IMR-90 (cell line): Measurements from ENCODE around the gene ZNF669.

ENCODE experiments used
- CTCF ChIP-seq: conservative IDR thresholded peaks from 2 replicates; pipeline ENCODE4 v1.5.1; 2012; ENCODE audit warnings: mild to moderate bottlenecking, low read depth, low read length, improper control_type of control experiment
- FOS ChIP-seq: fragments of 150-350 bp; IDR thresholded peaks from 2 replicates; pipeline ENCODE4 v1.6.1; 2016; ENCODE audit warnings: low read depth, low read length
- MAZ ChIP-seq: IDR thresholded peaks from 2 replicates; pipeline ENCODE4 v1.6.1; 2012; ENCODE audit warnings: low read depth, mild to moderate bottlenecking, low read length, improper control_type of control experiment, moderate library complexity, borderline replicate concordance
- TF ChIP-seq, protein P1 (sequence below): fragments of 150-350 bp; IDR thresholded peaks from 2 replicates; pipeline ENCODE4 v1.6.1; 2017; ENCODE audit warnings: mild to moderate bottlenecking, antibody characterized with exemption, low read length, low read depth

- no peak for TF ChIP-seq CTCF
- TF ChIP-seq, protein P1, sequence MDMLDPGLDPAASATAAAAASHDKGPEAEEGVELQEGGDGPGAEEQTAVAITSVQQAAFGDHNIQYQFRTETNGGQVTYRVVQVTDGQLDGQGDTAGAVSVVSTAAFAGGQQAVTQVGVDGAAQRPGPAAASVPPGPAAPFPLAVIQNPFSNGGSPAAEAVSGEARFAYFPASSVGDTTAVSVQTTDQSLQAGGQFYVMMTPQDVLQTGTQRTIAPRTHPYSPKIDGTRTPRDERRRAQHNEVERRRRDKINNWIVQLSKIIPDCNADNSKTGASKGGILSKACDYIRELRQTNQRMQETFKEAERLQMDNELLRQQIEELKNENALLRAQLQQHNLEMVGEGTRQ, result no peak
- no peak for TF ChIP-seq FOS
- TF ChIP-seq MAZ, result no peak
Measured at GRCh38 chr1:247105966-247106365, 1.8 kb upstream of the ZNF669 start.
